ENCODE results near the gene YJU2.
"Not testable (repeated sequence)": the region's sequence is repeated elsewhere in the genome, so short reads cannot be mapped to it uniquely, and the experiment has no call there.

YJU2 gene

GRCh38 chr19:4266253-4267000 is 19.5 kb downstream of the YJU2 start:
- H3K27ac ChIP-seq, result no peak overlapping the region

GRCh38 chr19:4267101-4267900 is 20.4 kb downstream of the YJU2 start:
- no peak for DNase-seq (ENCODE audit: low read depth, low spot score)
- H3K27ac ChIP-seq, result no peak overlapping the region

More at GRCh38 chr19:4266253-4267000, 19.5 kb downstream of the YJU2 start:
- DNase-seq (ENCODE audit: low read depth, low spot score), result no peak

GRCh38 chr19:4267901-4268815 is 21.3 kb downstream of the YJU2 start:
- no peak overlapping the region for H3K27ac ChIP-seq
- DNase-seq (ENCODE audit: low read depth, low spot score), result no peak

- no peak for DNase-seq (ENCODE audit: low read depth, low spot score)
- no peak overlapping the region for H3K27ac ChIP-seq
Observed at GRCh38 chr19:4268816-4269430, 22.0 kb downstream of the YJU2 start.

- no peak overlapping the region for H3K27ac ChIP-seq
- DNase-seq (ENCODE audit: low read depth, low spot score), result no peak
Observed at GRCh38 chr19:4272894-4273293, 26.0 kb downstream of the YJU2 start.

GRCh38 chr19:4274321-4274686 is 27.4 kb downstream of the YJU2 start:
- not testable (repeated sequence) for H3K27ac ChIP-seq; DNase-seq (ENCODE audit: low read depth, low spot score)

GRCh38 chr19:4277191-4277696 is 30.4 kb downstream of the YJU2 start:
- DNase-seq (ENCODE audit: low read depth, low spot score), result no peak
- no peak overlapping the region for H3K27ac ChIP-seq

GRCh38 chr19:4278010-4278409 is 31.1 kb downstream of the YJU2 start:
- H3K27ac ChIP-seq, result no peak overlapping the region
- no peak for DNase-seq (ENCODE audit: low read depth, low spot score)

- no peak within 1 kb of the TSS for H3K27ac ChIP-seq
- DNase-seq (ENCODE audit: low read depth, low spot score), result no peak
Observed at GRCh38 chr19:4278419-4279266, 31.8 kb downstream of the YJU2 start, which contains the start of gene SHD. Gene SHD (plus strand): TSS chr19:4279266. CDS start chr19:4280064, 798 bp downstream.

- no peak for DNase-seq (ENCODE audit: low read depth, low spot score)
- no peak overlapping the region for H3K27ac ChIP-seq
Observed at GRCh38 chr19:4279267-4279529, 32.3 kb downstream of the YJU2 start.

- no peak for DNase-seq (ENCODE audit: low read depth, low spot score)
- H3K27ac ChIP-seq, result no peak overlapping the region
Observed at GRCh38 chr19:4279530-4280422, 32.9 kb downstream of the YJU2 start.

- H3K27ac ChIP-seq, result no peak overlapping the region
- DNase-seq (ENCODE audit: low read depth, low spot score), result no peak
Observed at GRCh38 chr19:4284176-4284958, 37.5 kb downstream of the YJU2 start.

- H3K27ac ChIP-seq, result no peak overlapping the region
- no peak for DNase-seq (ENCODE audit: low read depth, low spot score)
Observed at GRCh38 chr19:4284974-4285373, 38.1 kb downstream of the YJU2 start.

- DNase-seq (ENCODE audit: low read depth, low spot score); H3K27ac ChIP-seq: not testable (repeated sequence)
Observed at GRCh38 chr19:4286141-4286540, 39.3 kb downstream of the YJU2 start.

- no peak for DNase-seq (ENCODE audit: low read depth, low spot score)
- no peak overlapping the region for H3K27ac ChIP-seq
Observed at GRCh38 chr19:4288091-4288777, 41.4 kb downstream of the YJU2 start.

GRCh38 chr19:4291184-4291732 is 44.4 kb downstream of the YJU2 start:
- H3K27ac ChIP-seq, result no peak overlapping the region
- DNase-seq (ENCODE audit: low read depth, low spot score), result no peak

GRCh38 chr19:4292515-4292914 is 45.6 kb downstream of the YJU2 start:
- DNase-seq (ENCODE audit: low read depth, low spot score), result no peak
- no peak overlapping the region for H3K27ac ChIP-seq

All from epithelial cell of prostate (primary cell).